MM.1S (cell line): ENCODE data around the gene KRT84.

Source experiments
- DNase-seq: peaks from one replicate; pipeline ENCODE4 v3.0.0-alpha.2; 2015
- H2AFZ ChIP-seq: fragments of 300-600 bp; sonication (generic); 2 replicates; pipeline ENCODE4 v1.6.0; 2016; ENCODE audit warnings: antibody characterized with exemption, low read length
- H3F3A ChIP-seq: fragments of 300-600 bp; sonication (generic); 2 replicates; pipeline ENCODE4 v1.6.1; 2016; ENCODE audit warnings: mild to moderate bottlenecking, antibody characterized with exemption, low read length, moderate library complexity, mixed read lengths; ENCODE audit not compliant: insufficient read depth
- H3K27ac ChIP-seq: fragments of 300-600 bp; sonication (generic); 2 replicates; pipeline ENCODE4 v1.5.1; 2016; ENCODE audit warnings: mild to moderate bottlenecking, low read length
- H3K27me3 ChIP-seq: fragments of 300-600 bp; sonication (generic); replicated peaks from 2 replicates; pipeline ENCODE4 v1.6.0; 2016; ENCODE audit warnings: low read length; ENCODE audit not compliant: insufficient read depth
- H3K36me3 ChIP-seq: fragments of 300-600 bp; sonication (generic); replicated peaks from 2 replicates; pipeline ENCODE4 v1.6.1; 2016; ENCODE audit warnings: mild to moderate bottlenecking, low read length, mixed read lengths; ENCODE audit not compliant: insufficient read depth
- H3K4me1 ChIP-seq: fragments of 300-600 bp; sonication (generic); 2 replicates; pipeline ENCODE4 v1.6.1; 2016; ENCODE audit warnings: low read length, mixed read lengths
- H3K4me2 ChIP-seq: fragments of 300-600 bp; sonication (generic); 2 replicates; pipeline ENCODE4 v1.6.0; 2016; ENCODE audit warnings: low read depth, low read length
- H3K4me3 ChIP-seq: fragments of 300-600 bp; sonication (generic); 2 replicates; pipeline ENCODE4 v1.5.1; 2016; ENCODE audit warnings: low read length, mixed read lengths
- H3K79me2 ChIP-seq: fragments of 300-600 bp; sonication (generic); 2 replicates; pipeline ENCODE4 v1.6.1; 2016; ENCODE audit warnings: mixed run types, low read length, mixed read lengths
- H3K9ac ChIP-seq: fragments of 300-600 bp; sonication (generic); 2 replicates; pipeline ENCODE4 v1.6.1; 2016; ENCODE audit warnings: low read length, mixed read lengths
- H3K9me2 ChIP-seq: fragments of 300-600 bp; sonication (generic); replicated peaks from 2 replicates; pipeline ENCODE4 v1.6.1; 2016; ENCODE audit warnings: mild to moderate bottlenecking, low read length, mixed read lengths; ENCODE audit not compliant: insufficient read depth
- H3K9me3 ChIP-seq: fragments of 300-600 bp; sonication (generic); replicated peaks from 2 replicates; pipeline ENCODE4 v1.6.1; 2016; ENCODE audit warnings: mild to moderate bottlenecking, low read length, mixed read lengths; ENCODE audit not compliant: insufficient read depth
- H4K20me1 ChIP-seq: fragments of 300-600 bp; sonication (generic); 2 replicates; pipeline ENCODE4 v1.6.1; 2016; ENCODE audit warnings: mild to moderate bottlenecking, low read length, moderate library complexity, mixed read lengths; ENCODE audit not compliant: insufficient read depth
- EZH2 ChIP-seq: fragments of 300-600 bp; sonication (generic); optimal IDR thresholded peaks from 2 replicates; pipeline ENCODE3; 2017; ENCODE audit warnings: low read depth, mild to moderate bottlenecking, antibody characterized with exemption, low read length, mixed read lengths
- EZH2phosphoT487 ChIP-seq: fragments of 300-600 bp; sonication (generic); IDR thresholded peaks from 2 replicates; pipeline ENCODE4 v1.6.1; 2018; ENCODE audit warnings: antibody characterized with exemption, low read length
- TF ChIP-seq, protein P1 (sequence below): fragments of 300-600 bp; sonication (generic); IDR thresholded peaks from 2 replicates; pipeline ENCODE4 v1.5.1; 2016; ENCODE audit warnings: antibody characterized with exemption, low read length, mixed read lengths

The KRT84 gene

DNA sequence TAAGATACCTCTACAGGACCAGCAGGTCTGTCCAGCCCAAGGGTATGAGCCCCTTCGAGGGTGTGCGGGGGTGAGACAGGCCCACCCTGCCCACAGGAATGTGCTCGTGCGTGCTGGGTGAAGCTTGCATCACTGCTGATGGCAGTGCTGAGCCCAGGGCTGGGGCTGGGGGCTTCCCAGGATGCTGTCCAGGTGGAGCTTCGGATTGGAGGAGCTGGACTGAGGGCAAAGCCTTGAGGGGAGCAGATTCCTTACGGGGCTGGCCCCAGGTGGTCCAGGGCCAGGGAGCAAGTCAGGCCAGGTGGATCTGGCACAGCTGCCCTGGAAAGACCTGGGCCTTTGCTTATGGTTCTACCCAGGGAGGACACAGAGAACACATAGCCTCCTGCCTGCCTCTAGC, 15.6 kb downstream of the KRT84 start:
- DNase-seq: no peak
- Histone ChIP-seq H3K36me3 (no peaks in the 10 kb centered on the region), H3K79me2 (no peaks in the 10 kb centered on the region), H3K4me1 (no peaks in the 10 kb centered on the region), H4K20me1 (no peaks in the 10 kb centered on the region), H3K4me3 (no peak overlapping the region), H3K9me3 (no peaks in the 10 kb centered on the region), H3K9ac (no peak overlapping the region), H3K27ac (no peak overlapping the region), H3K9me2 (no peaks in the 10 kb centered on the region), H3F3A (no peaks in the 10 kb centered on the region), H2AFZ (no peak overlapping the region), H3K27me3 (peaks cover 91% of the 10 kb centered on the region), H3K4me2 (no peak overlapping the region)
- TF ChIP-seq EZH2phosphoT487: no peak
- TF ChIP-seq, protein P1, sequence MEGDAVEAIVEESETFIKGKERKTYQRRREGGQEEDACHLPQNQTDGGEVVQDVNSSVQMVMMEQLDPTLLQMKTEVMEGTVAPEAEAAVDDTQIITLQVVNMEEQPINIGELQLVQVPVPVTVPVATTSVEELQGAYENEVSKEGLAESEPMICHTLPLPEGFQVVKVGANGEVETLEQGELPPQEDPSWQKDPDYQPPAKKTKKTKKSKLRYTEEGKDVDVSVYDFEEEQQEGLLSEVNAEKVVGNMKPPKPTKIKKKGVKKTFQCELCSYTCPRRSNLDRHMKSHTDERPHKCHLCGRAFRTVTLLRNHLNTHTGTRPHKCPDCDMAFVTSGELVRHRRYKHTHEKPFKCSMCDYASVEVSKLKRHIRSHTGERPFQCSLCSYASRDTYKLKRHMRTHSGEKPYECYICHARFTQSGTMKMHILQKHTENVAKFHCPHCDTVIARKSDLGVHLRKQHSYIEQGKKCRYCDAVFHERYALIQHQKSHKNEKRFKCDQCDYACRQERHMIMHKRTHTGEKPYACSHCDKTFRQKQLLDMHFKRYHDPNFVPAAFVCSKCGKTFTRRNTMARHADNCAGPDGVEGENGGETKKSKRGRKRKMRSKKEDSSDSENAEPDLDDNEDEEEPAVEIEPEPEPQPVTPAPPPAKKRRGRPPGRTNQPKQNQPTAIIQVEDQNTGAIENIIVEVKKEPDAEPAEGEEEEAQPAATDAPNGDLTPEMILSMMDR: no peak
- TF ChIP-seq EZH2: no peak

DNA sequence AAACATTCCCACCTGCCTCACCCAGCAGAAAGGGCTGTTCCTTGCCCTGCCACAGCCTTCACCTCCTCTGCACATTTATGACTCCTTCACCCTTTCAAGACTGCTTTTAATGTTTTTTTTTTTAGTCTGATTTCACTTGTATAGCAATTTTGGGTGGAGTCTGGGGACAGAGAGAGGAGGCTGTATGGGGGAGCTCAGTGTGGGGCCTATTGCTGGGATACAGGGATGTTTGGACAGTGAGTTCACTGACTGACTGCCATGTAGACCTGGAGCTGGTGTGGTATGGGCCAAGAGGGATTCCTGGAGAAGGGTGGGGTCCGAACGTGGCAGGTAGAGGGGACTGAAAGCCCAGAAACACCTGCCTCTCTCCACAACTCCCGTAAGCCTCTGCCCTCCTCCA, 16.2 kb downstream of the KRT84 start:
- H4K20me1 ChIP-seq: no peaks in the 10 kb centered on the region
- no peak overlapping the region for H3K4me2 ChIP-seq
- H3K36me3 ChIP-seq: no peaks in the 10 kb centered on the region
- H3K79me2 ChIP-seq: no peaks in the 10 kb centered on the region
- no peak overlapping the region for H3K4me3 ChIP-seq
- peaks cover 95% of the 10 kb centered on the region for H3K27me3 ChIP-seq
- no peaks in the 10 kb centered on the region for H3K4me1 ChIP-seq
- no peak for DNase-seq
- H3K9ac ChIP-seq: no peak overlapping the region
- H3K9me2 ChIP-seq: no peaks in the 10 kb centered on the region
- no peak overlapping the region for H2AFZ ChIP-seq
- no peaks in the 10 kb centered on the region for H3K9me3 ChIP-seq
- H3F3A ChIP-seq: no peaks in the 10 kb centered on the region
- no peak overlapping the region for H3K27ac ChIP-seq
- TF ChIP-seq EZH2phosphoT487: no peak
- TF ChIP-seq, protein P1: no peak

DNA sequence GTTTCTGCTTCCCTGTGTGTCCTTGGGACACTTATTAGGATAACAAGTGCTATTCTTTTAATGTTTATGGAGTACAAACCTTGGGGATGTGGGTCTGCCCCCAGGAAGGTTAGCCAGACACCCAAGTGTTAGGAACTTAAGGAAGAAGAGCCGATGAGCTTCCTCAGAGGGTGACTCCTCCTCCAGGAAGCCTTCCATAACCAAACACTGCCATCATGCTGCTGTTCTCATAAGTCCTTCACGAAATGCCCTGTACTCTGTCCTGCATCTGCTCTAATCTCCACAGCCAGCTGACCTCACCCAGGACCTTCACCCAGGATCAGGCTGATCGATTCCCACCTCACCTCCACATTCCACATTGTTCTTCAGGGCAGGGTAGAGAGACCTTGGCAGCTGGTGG, 16.9 kb downstream of the KRT84 start:
- Histone ChIP-seq H3K27ac (no peak overlapping the region), H3K9me3 (no peaks in the 10 kb centered on the region), H3F3A (no peaks in the 10 kb centered on the region), H3K36me3 (no peaks in the 10 kb centered on the region), H3K4me1 (no peaks in the 10 kb centered on the region), H3K27me3 (peaks cover 95% of the 10 kb centered on the region), H3K4me3 (no peak overlapping the region), H2AFZ (no peak overlapping the region), H3K9ac (no peak overlapping the region), H3K79me2 (no peaks in the 10 kb centered on the region), H3K4me2 (no peak overlapping the region), H4K20me1 (no peaks in the 10 kb centered on the region), H3K9me2 (no peaks in the 10 kb centered on the region)
- no peak for TF ChIP-seq EZH2
- no peak for TF ChIP-seq EZH2phosphoT487
- TF ChIP-seq, protein P1: no peak
- DNase-seq: no peak

DNA sequence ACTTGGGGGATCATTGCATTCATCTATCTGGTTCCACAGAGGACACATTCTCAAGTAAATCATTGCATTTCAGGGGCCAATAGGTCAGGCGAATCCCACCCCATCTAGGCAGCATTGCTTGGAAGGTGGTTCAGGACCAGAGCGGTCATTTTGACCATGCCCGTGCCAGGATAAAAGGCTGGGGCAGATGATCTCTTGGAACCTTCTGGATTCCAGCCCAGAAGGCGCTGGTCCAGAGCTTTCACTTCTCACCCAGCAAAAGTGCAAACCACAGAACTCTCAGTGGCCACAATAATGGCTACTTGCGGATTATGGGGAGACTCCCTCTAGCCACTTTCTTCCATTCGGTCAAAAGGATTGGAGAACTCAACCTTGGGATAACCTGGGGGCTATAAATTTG, 17.6 kb downstream of the KRT84 start:
- no peak overlapping the region for H3K27ac ChIP-seq
- no peak overlapping the region for H3K9ac ChIP-seq
- H3K36me3 ChIP-seq: no peaks in the 10 kb centered on the region
- peaks cover 98% of the 10 kb centered on the region for H3K27me3 ChIP-seq
- no peaks in the 10 kb centered on the region for H3K79me2 ChIP-seq
- TF ChIP-seq EZH2 (no peak), EZH2phosphoT487 (no peak)
- TF ChIP-seq, protein P1: no peak
- H3F3A ChIP-seq: no peaks in the 10 kb centered on the region
- H3K4me3 ChIP-seq: no peak overlapping the region
- H3K4me1 ChIP-seq: no peaks in the 10 kb centered on the region
- no peaks in the 10 kb centered on the region for H4K20me1 ChIP-seq
- H2AFZ ChIP-seq: no peak overlapping the region
- no peak overlapping the region for H3K4me2 ChIP-seq
- H3K9me3 ChIP-seq: no peaks in the 10 kb centered on the region
- DNase-seq: no peak
- H3K9me2 ChIP-seq: no peaks in the 10 kb centered on the region
